Adrenal gland (tissue), 12 donors: ENCODE data around the gene CHRNA3. TPM values are rescaled to one million over a fixed set of nuclear protein-coding genes. Genes with fewer than 3 reads are reported as not detected.

ENCODE experiments used
- DNase-seq, 7 donors: peaks; one replicate each; pipeline ENCODE4 v3.0.0-alpha.2; 2019 to 2020
- H3K27ac ChIP-seq, 5 donors: fragments of 200-600 bp; sonication (generic) in 4 of 5; 1 replicate in 3 of 5; 2 replicates in 2 of 5; pipeline versions ENCODE4 v1.5.1 to v1.8.0; 2016 to 2020; ENCODE audit warnings: mild to moderate bottlenecking in 1 of 5
- H3K27me3 ChIP-seq: fragments of 200-600 bp; 2 replicates; pipeline ENCODE4 v1.8.0; 2021
- H3K36me3 ChIP-seq, 2 donors: fragments of 200-600 bp; replicated peaks in 1 of 2; 1 replicate in 1 of 2; 2 replicates in 1 of 2; pipeline versions ENCODE4 v1.5.1 to v1.8.0; 2018 to 2022
- H3K4me1 ChIP-seq, 2 donors: fragments of 200-600 bp; replicated peaks in 1 of 2; 1 replicate in 1 of 2; 2 replicates in 1 of 2; pipeline versions ENCODE4 v1.5.1 to v1.8.0; 2018 to 2021
- H3K4me3 ChIP-seq, 4 donors: fragments of 200-600 bp; sonication (generic) in 3 of 4; one replicate each; pipeline ENCODE4 v1.5.1; 2016 to 2018
- H3K9me3 ChIP-seq, 3 donors: fragments of 200-600 bp; sonication (generic) in 1 of 3; replicated peaks in 1 of 3; 1 replicate in 2 of 3; 2 replicates in 1 of 3; pipeline versions ENCODE4 v1.5.1 to v1.8.0; 2016 to 2021
- CTCF ChIP-seq, 6 experiments: fragments of 450-650 bp in 4 of 6; fragments of 200-600 bp in 2 of 6; sonication (generic) in 1 of 6; IDR thresholded peaks; 1 replicate in 5 of 6; 2 replicates in 1 of 6; pipeline versions ENCODE4 v1.5.1 to v1.8.0; 2016 to 2021; ENCODE audit warnings: antibody characterized with exemption in 6 of 6, mild to moderate bottlenecking in 2 of 6, moderate library complexity in 1 of 6
- POLR2A ChIP-seq, 2 donors: fragments of 450-650 bp; IDR thresholded peaks; one replicate each; pipeline ENCODE4 v1.6.1; 2017; ENCODE audit warnings: antibody characterized with exemption in 2 of 2, mild to moderate bottlenecking in 2 of 2, moderate library complexity in 1 of 2
- WGBS, 4 donors: extraction: QIAGEN DNeasy Blood & Tissue Kit in 2 of 4; methylation state at CpG; one replicate each; pipeline versions ENCODE4 v1.1.5 to v1.1.7; 2013 to 2017; 5-methylcytosine and 5-hydroxymethylcytosine counted together
- intact Hi-C, 2 donors: fragments of 100-400 bp; cut with DNase I; formaldehyde crosslinking; loops; one replicate each; pipeline versions ENCODE4 v1.14.1 to v1.15.0; 2022 to 2023
- polyA plus RNA-seq, 3 donors: library from polyadenylated mRNA; stranded (reverse); fragments of 200-250 nt in 2 of 3; fragments of 350-450 nt in 1 of 3; fragmentation: Illumina TruSeq in 1 of 3; extraction: RNeasy Lipid Tissue Mini Kit (QIAGEN cat#74804) in 1 of 3; gene quantifications; one replicate each; pipeline ENCODE4 v1.2.3, GENCODE V29; 2013 to 2014
- total RNA-seq, 9 donors: library from RNA; depleted of rRNA in 4 of 9; stranded (reverse); fragments of >200 nt in 4 of 9; fragments of 120-200 nt in 1 of 9; fragmentation: NEBNext Ultra II Directional in 1 of 9; extraction: Animal tissue kit (Norgen Biotek cat#: 25700) in 1 of 9; gene quantifications; one replicate each; pipeline versions ENCODE4 v1.1.0 to v1.2.4, GENCODE V29; 2013 to 2023
- donor health status: healthy with polysubstance abuse.
- donor health status: Bipolar disorder and iron deficiency.
- donor health status: DM: yes; HTN: yes; CAD: no.
- donor health status: DM: no; HTN: no; CAD: no.
- donor health status: DM: no; HTN: no; CAD: no.
- donor health status: DM: yes; HTN: yes; CAD: no.

Gene CHRNA3
- total and polyA plus RNA-seq, 12 donors = 0.43 to 62.6 (median 11.3) TPM

- H3K36me3 ChIP-seq = no peaks in the 10 kb centered on the region
- H3K27me3 ChIP-seq = no peaks in the 10 kb centered on the region
- no peak for TF ChIP-seq POLR2A (IDR thresholded peaks at IDR 0.05)
- no peak for TF ChIP-seq CTCF (IDR thresholded peaks at IDR 0.05)
- H3K4me1 ChIP-seq = no peaks in the 10 kb centered on the region
- no peaks in the 10 kb centered on the region for H3K9me3 ChIP-seq
- H3K27ac ChIP-seq = no peak overlapping the region
- DNase-seq = no peak
- WGBS, 4 donors = 87 to 89% (median 88%) methylated on average over 2 of the region's 2 CpGs
- no peak overlapping the region for H3K4me3 ChIP-seq
- intact Hi-C loops = no loop called here
Measured at GRCh38 chr15:78633348-78633747, 12.6 kb upstream of the CHRNA3 start.

- no peak overlapping the region for H3K27ac ChIP-seq
- intact Hi-C loops = no loop called here
- WGBS, 4 donors = 85 to 92% (median 88%) methylated on average over 4 to 9 of the region's 9 CpGs
- no peaks in the 10 kb centered on the region for H3K36me3 ChIP-seq
- no peaks in the 10 kb centered on the region for H3K4me1 ChIP-seq
- H3K27me3 ChIP-seq = no peaks in the 10 kb centered on the region
- peak in 1 of 7 donors; percentile 50 for DNase-seq
- no peak overlapping the region for H3K4me3 ChIP-seq
- TF ChIP-seq CTCF (IDR thresholded peaks at IDR 0.05) = no peak
- TF ChIP-seq POLR2A (IDR thresholded peaks at IDR 0.05) = no peak
- no peaks in the 10 kb centered on the region for H3K9me3 ChIP-seq
Measured at GRCh38 chr15:78630886-78631633, 10.3 kb upstream of the CHRNA3 start.

GRCh38 chr15:78629716-78630065, 8.9 kb upstream of the CHRNA3 start:
- intact Hi-C loops = no loop called here
- H3K27me3 ChIP-seq = no peaks in the 10 kb centered on the region
- no peak overlapping the region for H3K27ac ChIP-seq
- TF ChIP-seq CTCF (IDR thresholded peaks at IDR 0.05) (no peak), POLR2A (IDR thresholded peaks at IDR 0.05) (no peak)
- no peaks in the 10 kb centered on the region for H3K4me1 ChIP-seq
- DNase-seq = no peak
- no peak overlapping the region for H3K4me3 ChIP-seq
- no peaks in the 10 kb centered on the region for H3K9me3 ChIP-seq
- 90 to 96% (median 95%) methylated on average over 8 to 12 of the region's 12 CpGs for WGBS, 4 donors
- no peaks in the 10 kb centered on the region for H3K36me3 ChIP-seq

- H3K27me3 ChIP-seq = no peaks in the 10 kb centered on the region
- H3K4me1 ChIP-seq = no peaks in the 10 kb centered on the region
- 86 to 93% (median 92%) methylated on average over 29 of the region's 29 CpGs for WGBS, 4 donors
- no peaks in the 10 kb centered on the region for H3K36me3 ChIP-seq
- H3K4me3 ChIP-seq = no peak overlapping the region
- TF ChIP-seq CTCF (IDR thresholded peaks at IDR 0.05) (no peak), POLR2A (IDR thresholded peaks at IDR 0.05) (no peak)
- no peaks in the 10 kb centered on the region for H3K9me3 ChIP-seq
- DNase-seq = peak in 1 of 7 donors; percentile 46
- H3K27ac ChIP-seq = no peak overlapping the region
- intact Hi-C loops = no loop called here
Measured at GRCh38 chr15:78629031-78629715, 8.4 kb upstream of the CHRNA3 start.
